GM21619 (cell line): ENCODE results near the gene UAP1L1.
"Not testable (repeated sequence)": the region's sequence is repeated elsewhere in the genome, so short reads cannot be mapped to it uniquely, and the experiment has no call there.

Experiments
- ATAC-seq: cut with Tn5 transposase; IDR thresholded peaks from one replicate; pipeline ENCODE4 v1.9.1; 2021; ENCODE audit not compliant: unreplicated experiment

Gene UAP1L1

DNA sequence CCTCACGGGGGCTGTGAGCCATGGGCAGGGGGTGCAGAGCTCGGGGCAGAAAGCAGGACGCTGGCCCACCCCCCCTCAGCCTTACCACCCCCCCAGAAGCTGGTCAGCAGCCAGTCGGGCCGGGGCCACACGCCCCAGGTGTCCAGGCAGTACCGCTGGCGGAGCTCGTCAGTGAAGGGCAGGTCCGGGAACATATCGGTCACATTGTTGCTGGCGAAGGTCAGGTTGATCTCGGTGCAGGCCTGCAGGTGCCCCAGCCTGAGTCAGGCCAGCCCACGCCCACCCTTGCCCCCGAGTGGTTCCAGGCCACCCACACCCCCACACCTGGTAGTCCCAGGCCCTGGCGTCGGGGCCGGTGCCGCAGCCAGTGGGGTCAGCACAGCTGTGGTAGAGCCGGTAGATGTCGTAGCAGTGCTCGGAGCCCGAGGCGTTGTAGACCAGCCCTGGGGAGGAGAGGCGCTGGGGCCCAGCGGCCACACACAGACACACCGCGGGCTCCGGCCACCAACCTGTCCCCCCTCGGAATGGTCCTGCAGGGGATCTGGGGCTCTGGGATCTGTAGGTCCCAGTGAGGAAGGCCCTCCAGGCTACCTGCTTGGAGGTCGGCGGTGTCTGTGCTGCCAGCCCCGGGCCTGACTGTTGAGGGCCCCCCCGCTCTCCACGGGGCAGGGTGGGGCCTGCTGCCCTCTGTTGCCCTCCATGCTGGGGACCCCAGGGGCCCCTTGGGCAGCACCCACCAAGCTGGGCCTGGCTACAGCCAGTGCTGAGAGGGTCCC is 34.7 kb downstream of the UAP1L1 start:
- no peak for ATAC-seq

DNA sequence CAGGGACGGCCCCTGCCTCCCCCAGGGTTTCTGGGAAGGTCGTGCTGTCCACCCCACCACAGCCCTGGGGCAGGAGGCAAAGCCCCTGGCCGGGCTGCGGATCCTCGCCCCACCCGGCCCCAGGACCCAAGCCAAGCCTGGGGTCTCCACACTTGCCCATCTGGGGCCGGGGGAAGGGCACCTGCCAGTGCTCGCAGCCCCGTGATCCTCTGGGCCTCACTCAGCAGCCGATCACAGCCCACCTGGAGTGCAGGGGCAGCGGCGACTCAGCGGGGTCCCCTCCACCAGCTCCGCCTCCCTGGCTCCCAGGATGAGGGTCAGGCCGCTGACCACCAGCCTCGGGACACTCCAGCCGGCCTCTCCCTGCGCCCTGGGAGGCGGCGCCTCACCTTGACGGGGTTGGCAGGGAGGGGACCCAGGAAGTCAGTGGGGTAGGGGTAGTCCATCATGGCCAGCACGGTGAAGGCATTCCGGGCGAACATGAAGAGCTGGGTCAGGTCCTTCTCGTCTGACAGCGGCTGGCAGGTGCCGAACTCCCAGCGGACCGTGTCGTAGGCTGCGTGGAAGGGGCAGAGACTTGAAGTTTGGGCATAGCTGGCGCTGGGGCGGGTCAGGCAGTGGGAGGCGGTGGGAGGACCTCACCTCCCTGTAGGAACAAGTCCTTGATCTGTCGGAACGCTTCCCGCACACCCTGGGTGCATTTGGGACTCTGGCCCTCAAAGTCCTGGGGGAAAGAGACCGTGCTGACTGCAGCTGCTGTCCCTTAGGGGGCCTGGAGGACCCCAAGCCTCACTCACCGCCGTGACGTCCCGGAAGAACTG is 35.5 kb downstream of the UAP1L1 start:
- no peak for ATAC-seq

DNA sequence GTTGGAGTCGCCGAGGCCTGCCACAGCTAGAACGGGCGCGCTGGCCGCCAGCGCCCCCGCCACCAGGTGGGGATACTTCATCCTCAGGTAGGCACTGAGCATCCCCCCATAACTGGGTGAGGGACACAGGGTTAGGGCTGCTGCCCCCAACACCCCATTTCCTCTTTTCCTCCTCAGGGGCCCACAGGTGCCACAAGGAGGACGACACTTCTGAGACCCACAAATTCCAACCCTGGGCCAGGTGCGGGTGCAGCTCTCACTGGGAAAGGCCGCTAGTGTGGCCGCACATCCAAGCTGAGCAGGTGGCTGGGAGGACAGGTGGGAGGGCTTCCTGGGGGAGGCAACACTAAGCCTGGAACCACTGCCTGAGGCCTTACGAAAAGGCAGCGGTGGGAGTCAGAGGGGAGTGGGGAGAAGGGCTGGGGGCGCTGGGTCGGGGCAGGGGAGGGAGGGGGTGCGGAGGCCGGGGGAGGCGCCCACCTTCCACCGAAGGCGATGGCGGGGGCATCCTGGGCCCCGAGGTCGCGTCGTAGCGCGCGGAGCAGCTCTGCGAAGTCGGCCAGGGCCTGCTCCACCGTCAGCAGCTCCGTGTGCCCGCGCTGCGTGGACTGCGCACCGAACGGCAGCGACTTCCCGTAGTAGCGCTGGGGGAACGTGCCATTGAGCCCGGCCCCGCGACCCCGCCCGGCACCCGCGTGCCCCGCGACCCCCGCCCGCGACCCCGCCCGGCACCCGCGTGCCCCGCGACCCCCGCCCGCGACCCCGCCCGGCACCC is 36.3 kb downstream of the UAP1L1 start:
- no peak for ATAC-seq

DNA sequence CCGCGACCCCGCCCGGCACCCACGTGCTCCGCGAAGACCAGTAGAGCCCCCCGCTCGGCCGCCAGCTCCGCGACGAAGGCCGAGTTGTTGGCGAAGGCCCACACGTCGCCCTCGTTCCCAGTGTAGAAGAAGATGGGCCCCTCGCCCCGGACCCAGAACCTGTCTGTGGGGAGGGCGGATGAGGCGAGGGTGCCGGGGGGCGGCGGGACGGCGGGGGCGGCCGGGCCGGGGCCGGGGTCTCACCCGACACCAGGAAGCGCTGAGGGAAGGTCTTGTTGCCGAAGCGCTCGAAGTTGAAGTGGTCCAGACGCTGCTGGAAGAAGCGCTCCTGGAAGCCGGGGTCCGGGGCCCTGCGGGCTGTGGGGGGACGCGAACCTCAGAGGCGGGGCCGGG is 36.9 kb downstream of the UAP1L1 start:
- ATAC-seq: peak; percentile 4

DNA sequence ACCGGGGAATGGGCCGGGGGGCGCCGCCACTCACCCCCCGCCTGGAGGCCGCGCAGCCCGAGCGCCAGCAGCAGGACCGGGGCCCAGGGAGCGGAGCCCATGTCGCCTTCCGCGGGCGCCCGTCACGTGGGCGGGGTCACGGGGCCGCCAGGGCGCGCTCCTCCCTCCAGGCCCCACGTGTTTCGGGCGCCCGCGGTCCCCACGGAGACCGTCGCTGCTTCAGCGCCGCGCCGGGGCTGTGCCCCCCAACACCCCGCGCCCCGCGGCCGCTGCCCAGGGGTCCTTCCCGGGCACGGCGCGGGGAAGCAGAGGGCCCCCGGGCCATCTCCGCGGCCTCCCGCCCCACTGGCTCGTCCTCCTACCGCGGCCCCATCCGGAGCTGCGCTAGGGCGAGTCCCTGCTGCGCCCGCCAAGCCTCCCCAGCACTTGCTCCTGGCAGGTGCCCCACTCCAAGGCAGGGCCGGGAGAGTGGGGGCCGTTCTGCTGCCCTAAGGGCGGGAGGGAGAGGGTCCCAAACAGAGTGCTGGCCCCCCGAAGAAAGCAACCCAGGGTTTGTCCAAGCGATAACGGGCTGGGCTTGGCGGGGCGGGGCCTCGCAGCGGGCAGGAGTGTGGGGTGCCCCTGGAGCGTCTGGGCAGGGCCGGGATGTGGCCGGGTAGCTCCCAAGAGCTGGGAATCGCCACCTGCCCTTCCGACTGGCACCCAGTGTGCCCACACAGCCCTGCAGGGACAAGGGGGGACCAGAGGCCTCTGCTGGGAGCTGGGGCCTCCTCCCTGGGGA is 37.5 kb downstream of the UAP1L1 start, which contains the start of gene DPP7:
DPP7 (minus strand) TSS at position 121 of the 781 bp plus-strand sequence; CDS start at position 101, 20 bp downstream.
- ATAC-seq: peak; percentile 69

DNA sequence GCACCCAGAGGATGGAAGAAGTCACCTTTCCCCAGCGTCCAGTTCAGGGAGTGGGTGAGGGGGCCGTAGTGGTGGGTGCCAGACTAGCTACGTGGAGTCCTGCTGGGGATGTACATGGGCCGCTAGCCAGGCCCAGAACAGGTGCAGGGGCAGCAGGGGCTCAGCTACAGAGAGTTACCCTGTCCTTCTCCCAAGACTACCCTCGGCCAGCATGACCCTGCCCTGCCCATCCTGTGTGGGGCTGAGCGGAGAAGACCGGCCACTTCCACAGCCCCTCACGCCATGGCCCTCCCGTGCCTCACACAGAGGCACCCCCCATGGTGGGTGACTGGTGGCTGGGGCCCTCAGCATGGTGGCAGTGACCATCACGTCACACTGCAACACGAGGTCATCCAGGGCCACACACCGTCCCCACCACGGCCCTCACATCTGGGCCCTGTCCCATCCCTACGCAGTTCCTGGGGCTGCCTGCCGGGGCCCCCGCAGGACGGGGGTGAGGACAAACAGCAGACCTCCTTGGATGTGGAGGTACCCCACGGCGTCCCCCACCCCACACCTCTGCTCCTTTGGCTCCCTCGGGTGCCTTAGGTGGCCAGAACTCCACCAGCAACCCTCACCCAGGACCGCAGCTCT is 38.2 kb downstream of the UAP1L1 start:
- no peak for ATAC-seq

DNA sequence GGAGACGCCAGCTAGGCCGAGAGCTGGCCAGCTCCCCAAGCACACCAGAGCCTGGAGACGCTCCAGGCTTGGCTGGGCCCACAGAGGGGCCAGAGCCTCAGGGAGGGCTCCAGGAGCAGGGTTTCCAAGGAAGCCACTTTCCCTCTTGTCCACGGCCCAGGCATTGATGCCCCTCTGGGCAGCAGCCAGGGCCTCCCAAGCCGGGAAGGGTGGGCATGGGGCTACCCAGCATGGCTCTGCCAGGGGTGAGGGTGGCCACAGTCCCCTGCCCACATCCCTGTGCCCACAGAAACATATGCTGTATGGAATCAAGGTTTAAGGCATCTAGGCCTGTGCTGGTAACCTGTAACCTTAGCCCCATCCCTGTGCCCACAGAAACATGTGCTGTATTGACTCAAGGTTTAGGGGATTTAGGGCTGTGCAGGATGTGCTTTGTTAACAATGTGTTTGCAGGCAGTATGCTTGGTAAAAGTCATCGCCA is 38.8 kb downstream of the UAP1L1 start:
- no peak for ATAC-seq

DNA sequence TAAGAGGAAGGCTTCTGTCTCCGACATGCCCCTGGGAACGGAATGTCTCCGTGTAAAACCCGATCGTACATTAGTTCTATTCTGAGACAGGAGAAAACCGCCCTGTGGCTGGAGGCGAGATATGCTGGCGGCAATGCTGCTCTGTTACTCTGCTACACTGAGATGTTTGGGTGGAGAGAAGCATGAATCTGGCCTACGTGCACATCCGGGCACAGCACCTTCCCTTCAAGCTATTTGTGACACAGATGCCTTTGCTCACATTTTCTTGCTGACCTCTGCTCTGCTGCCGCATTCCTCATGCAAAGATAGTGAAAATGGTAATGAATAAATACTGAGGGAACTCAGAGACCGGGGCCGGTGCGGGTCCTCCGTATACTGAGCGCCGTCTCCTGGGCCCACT is 39.4 kb downstream of the UAP1L1 start:
- no peak for ATAC-seq

DNA sequence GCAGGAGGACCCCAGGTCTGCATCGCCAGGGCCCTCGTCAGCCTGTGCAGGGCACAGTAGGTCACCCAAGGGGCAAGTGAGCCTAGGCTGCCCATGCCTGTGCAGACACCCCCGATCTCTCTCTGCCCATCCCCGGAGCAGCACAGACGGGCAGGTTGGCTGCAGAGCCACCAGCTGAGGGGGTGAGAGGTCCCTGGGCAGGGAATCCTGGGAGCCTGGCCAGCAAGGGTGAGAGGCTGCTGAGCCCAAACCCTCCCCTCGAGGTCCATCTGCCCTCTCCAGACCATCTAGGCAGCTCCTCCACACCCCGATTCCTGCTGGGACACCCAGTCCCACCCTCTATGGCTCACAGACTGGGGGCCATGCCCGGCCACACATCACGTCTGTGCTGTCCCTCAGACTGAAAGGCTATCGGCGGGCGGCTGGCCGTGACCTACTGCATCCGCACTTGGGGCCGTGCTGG is 40.0 kb downstream of the UAP1L1 start:
- ATAC-seq: no peak

DNA sequence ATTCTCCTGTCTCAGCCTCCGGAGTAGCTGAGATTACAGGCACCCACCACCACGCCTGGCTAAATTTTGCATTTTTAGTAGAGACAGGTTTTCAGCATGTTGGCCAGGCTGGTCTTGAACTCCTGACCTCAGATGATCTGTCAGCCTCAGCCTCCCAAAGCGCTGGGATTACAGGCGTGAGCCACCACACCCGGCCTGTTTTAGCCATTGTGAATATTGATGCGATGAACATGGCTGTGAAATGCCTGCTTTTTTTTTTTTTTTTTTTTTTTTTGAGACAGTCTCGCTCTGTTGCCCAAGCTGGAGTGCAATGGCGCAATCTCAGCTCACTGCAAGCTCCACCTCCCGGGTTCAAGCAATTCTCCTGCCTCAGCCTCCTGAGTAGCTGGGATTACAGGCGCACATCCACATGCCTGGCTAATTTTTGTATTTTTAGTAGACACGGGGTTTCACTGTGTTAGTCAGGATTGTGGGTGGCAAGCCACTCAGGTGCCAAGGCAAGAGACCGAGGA is 40.8 kb downstream of the UAP1L1 start:
- not testable (repeated sequence) for ATAC-seq

DNA sequence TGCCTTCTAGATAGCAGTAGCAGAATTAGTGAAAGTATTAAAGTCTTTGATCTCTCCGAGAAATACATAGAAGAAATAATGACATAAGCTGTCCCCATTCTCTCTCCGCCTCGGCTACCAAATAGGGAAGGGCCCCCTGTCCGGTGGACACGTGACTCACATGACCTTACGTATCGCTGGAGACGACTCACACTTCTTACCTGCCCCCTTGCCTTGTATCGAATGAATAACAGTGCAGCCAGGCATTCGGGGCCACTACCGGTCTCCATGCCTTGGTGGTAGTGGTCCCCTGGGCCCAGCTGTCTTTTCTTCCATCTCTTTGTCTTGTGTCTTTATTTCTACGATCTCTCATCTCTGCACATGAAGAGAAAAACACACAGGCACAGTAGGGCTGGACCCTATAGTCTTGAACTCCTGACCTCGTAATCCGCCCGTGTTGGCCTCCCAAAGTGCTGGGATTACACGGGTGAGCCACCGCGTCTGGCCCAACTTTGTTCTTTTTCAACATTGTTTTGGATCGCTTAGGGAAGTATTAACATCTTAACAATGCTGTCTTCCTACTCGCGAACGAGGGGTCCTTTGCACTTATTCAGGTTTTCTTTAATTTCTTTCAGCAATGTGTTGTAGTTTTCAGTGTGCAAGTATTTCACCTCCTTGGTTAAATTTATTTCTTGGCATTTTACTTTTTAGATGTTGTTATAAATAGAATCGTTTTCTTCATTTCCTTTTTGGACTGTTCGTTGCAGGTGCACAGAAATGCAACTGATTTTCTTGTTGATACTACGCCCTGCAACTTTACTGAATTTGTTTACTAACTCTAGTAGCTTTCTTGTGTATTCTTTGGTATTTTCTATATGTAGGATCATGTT is 44.8 kb downstream of the UAP1L1 start:
- ATAC-seq: not testable (repeated sequence)

DNA sequence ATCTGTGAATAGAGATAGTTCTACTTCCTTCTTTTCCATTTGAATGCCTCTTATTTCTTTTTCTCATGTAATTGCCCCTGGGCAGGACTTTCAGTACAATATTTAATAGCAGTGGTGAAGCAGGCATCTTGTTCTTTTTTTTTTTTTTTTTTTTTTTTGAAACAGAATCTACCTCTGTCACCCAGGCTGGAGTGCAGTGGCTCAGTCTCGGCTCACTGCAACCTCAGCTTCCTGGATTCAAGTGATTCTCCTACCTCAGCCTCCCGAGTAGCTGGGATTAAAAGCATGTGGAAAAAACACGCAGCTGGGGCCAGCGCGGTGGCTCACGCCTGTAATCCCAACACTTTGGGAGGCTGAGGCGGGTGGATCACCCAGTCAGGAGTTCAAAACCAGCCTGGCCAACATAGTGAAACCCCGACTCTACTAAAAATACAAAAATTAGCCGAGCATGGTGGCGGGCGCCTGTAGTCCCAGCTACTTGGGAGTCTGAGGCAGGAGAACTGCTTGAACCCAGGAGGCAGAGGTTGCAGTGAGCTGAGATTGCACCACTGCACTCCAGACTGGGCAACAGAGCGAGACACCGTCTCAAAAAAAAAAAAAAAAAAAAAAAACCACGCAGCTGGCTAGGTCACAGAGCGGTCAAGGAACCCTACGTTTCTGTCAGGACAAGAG is 45.6 kb downstream of the UAP1L1 start:
- not testable (repeated sequence) for ATAC-seq

DNA sequence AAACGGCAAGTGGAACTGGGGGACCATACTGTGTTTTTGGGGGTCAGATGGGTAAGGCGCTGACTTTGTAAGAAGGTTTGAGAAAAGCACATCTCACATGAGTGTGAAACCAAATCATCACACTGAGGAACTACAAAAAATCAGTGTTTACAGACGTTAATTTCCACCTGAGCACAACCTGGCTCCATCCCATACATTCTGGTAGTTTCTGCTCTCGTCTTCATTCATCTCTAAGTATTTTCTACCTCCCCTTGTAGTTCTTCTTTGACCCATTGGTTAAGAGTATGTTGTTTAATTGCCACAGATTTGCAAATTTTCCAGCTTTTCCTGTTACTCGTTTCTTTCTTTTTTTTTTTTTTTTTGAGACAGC is 46.1 kb downstream of the UAP1L1 start:
- ATAC-seq: no peak

DNA sequence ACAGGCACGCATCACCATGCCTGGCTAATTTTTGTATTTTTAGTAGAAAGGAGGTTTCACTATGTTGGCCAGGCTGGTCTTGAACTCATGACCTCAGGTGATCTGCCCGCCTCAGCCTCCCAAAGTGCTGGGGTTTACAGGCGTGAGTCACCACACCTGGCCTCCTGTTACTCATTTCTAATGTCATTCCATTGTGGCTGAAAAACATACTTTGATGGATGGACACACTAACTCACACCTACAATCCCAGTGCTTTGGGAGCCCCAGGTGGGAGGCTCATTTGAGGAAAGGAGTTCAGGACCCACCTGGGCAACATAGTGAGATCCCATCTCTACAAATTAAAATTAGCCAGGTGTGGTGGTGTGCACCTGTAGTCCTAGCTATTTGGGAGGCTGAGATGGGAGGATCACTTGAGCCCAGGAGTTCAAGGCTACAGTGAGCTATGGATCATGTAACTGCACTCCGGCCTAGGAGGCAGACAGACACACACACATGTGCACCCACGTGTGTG is 46.7 kb downstream of the UAP1L1 start:
- ATAC-seq: not testable (repeated sequence)

DNA sequence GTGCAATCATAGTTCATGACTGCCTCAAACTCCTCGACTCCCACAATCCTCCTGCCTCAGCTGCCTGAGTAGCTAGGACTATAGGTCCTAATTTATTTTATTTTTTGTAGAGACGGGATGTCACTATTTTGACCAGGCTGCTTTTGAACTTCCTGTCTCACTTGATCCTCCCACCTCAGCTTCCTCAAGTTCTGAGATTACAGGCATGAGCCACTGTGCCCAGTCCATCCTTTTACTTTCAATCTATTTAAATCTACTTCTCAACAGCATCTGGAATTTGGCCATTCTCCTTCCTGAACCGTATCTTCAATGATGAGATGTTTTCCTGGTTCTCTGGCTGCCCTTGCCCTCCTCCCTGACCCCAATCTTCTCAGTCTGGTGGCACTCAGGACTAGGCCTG is 49.5 kb downstream of the UAP1L1 start:
- no peak for ATAC-seq

DNA sequence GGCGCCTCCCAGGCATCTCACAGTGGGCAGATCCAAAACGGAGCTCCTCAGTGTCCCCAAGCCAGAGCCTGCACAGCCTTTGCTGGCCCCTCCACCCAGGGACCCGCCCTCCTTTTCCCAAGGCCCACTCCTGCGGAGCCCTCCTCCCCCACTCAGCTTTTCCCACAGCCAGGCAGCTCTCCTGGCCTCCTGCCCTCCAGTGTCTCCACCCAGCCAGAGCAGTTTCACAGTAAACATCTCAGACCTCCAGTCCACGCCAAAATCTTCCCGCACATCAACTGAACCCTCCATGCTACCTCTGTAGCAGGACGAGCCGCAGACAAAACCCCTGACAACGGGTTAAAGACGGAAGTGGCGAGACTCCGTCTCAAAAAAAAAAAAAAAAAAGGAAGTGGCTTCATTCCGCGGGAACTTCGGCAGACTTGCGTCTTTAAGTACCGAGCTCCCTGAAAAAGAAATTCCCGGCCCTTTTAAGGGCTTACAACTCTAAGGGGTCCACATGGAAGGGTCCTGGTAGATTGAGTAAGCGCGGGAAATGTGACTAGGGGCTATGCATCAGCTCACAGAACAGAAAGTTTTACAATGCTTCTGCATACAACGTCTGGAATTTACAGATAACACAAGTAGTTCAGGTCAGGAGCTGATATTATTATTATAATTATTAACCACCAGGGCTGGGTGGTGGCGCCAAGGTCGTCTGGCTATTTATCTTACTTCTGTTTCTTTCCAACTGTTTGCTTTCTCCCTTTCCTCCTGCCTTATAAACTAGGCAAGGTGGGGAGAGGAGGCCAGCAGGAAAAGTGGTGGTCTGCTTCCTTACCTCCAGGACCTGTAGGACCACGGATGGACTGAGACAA is 50.2 kb downstream of the UAP1L1 start:
- ATAC-seq: no peak
